ENCODE results near the gene CTIF. TPM values are rescaled to one million over a fixed set of nuclear protein-coding genes. Genes with fewer than 3 reads are reported as not detected.
A peak's percentile ranks its signal among the peaks of the same experiment; 100 is the strongest.

CTIF gene
- total RNA-seq, 1 experiment from 2014 or later, result 26.5 TPM

GRCh38 chr18:48776156-48776555 is 237.3 kb downstream of the CTIF start:
- ATAC-seq, result no peak
- CTCF ChIA-PET, result no interaction called here

DNA sequence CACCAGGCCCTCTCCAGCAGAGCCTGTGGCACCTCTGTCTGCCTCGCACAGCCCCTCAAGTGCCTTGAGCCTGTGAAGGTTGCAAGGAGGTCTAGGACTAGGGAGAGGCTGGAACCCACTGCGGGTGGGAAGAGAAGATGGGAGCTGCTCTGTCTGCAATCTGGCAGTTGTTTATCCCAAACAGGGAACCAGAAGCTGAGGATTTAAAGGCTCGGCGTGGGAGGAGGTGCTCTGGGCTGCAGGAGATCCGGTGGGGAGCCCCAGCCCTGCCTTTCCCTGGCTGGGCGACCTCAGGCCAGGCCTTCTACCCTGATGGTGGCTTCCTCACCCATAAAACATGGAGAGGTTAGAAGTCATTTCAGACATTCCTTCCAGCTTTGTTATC is 237.8 kb downstream of the CTIF start:
- POLR2A ChIA-PET, result no interaction called here
- intact Hi-C loops (cut with micrococcal nuclease; ENCODE audit: unreplicated experiment), result no loop called here
- Histone ChIP-seq H3K9me3 (ENCODE audit: control insufficient read depth, insufficient read depth, low read depth, low read length) (no peaks in the 10 kb centered on the region), H3K36me3 (ENCODE audit: control insufficient read depth, insufficient read depth, low read length) (no peaks in the 10 kb centered on the region), H3K27ac (ENCODE audit: low read length) (no peak overlapping the region), H3K4me1 (ENCODE audit: control insufficient read depth, insufficient read depth, low read length) (peaks cover 6% of the 10 kb centered on the region; the same call in 1 of the 2 replicates), H3K4me3 (ENCODE audit: low read depth in 2 of 2, low read length in 2 of 2) (no peak overlapping the region), H3K27me3 (ENCODE audit: control insufficient read depth, insufficient read depth, low read length) (no peaks in the 10 kb centered on the region)
- peak; percentile 28 for ATAC-seq
- CTCF ChIA-PET, result no interaction called here
- no peak for TF ChIP-seq SIN3A (IDR thresholded peaks at IDR 0.05; ENCODE audit: borderline replicate concordance, insufficient read depth, low read depth, low read length)
- no peak for TF ChIP-seq TCF7L2 (IDR thresholded peaks at IDR 0.05; ENCODE audit: low read depth, low read length)
- TF ChIP-seq, protein P1, sequence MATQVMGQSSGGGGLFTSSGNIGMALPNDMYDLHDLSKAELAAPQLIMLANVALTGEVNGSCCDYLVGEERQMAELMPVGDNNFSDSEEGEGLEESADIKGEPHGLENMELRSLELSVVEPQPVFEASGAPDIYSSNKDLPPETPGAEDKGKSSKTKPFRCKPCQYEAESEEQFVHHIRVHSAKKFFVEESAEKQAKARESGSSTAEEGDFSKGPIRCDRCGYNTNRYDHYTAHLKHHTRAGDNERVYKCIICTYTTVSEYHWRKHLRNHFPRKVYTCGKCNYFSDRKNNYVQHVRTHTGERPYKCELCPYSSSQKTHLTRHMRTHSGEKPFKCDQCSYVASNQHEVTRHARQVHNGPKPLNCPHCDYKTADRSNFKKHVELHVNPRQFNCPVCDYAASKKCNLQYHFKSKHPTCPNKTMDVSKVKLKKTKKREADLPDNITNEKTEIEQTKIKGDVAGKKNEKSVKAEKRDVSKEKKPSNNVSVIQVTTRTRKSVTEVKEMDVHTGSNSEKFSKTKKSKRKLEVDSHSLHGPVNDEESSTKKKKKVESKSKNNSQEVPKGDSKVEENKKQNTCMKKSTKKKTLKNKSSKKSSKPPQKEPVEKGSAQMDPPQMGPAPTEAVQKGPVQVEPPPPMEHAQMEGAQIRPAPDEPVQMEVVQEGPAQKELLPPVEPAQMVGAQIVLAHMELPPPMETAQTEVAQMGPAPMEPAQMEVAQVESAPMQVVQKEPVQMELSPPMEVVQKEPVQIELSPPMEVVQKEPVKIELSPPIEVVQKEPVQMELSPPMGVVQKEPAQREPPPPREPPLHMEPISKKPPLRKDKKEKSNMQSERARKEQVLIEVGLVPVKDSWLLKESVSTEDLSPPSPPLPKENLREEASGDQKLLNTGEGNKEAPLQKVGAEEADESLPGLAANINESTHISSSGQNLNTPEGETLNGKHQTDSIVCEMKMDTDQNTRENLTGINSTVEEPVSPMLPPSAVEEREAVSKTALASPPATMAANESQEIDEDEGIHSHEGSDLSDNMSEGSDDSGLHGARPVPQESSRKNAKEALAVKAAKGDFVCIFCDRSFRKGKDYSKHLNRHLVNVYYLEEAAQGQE (IDR thresholded peaks at IDR 0.05; ENCODE audit: insufficient read depth in 1 of 2, low read depth in 2 of 2, low read length in 1 of 2), result no peak
- TF ChIP-seq CTCF (IDR thresholded peaks at IDR 0.05), result no peak
- no peak for TF ChIP-seq POLR2AphosphoS5 (IDR thresholded peaks at IDR 0.05; ENCODE audit: low read depth, low read length)
- no peak for DNase-seq (ENCODE audit: low read depth, low spot score)
- in situ Hi-C loops (cut with HindIII; ENCODE audit: low pct_unique_long_range_greater_than_20kb, low sequenced_read_pairs), result no loop called here
- no TSS peak for BruUV-seq (replicated peaks)

More at GRCh38 chr18:48776156-48776555, 237.3 kb downstream of the CTIF start:
- Histone ChIP-seq H3K27me3 (ENCODE audit: control insufficient read depth, insufficient read depth, low read length) (no peaks in the 10 kb centered on the region), H3K27ac (ENCODE audit: low read length) (no peak overlapping the region), H3K4me1 (ENCODE audit: control insufficient read depth, insufficient read depth, low read length) (peaks cover 6% of the 10 kb centered on the region; the same call in 1 of the 2 replicates), H3K9me3 (ENCODE audit: control insufficient read depth, insufficient read depth, low read depth, low read length) (no peaks in the 10 kb centered on the region), H3K36me3 (ENCODE audit: control insufficient read depth, insufficient read depth, low read length) (no peaks in the 10 kb centered on the region), H3K4me3 (ENCODE audit: low read depth in 2 of 2, low read length in 2 of 2) (no peak overlapping the region)
- TF ChIP-seq TCF7L2 (IDR thresholded peaks at IDR 0.05; ENCODE audit: low read depth, low read length) (no peak), POLR2AphosphoS5 (IDR thresholded peaks at IDR 0.05; ENCODE audit: low read depth, low read length) (no peak), SIN3A (IDR thresholded peaks at IDR 0.05; ENCODE audit: borderline replicate concordance, insufficient read depth, low read depth, low read length) (no peak), CTCF (IDR thresholded peaks at IDR 0.05) (no peak)
- TF ChIP-seq, protein P1 (IDR thresholded peaks at IDR 0.05; ENCODE audit: insufficient read depth in 1 of 2, low read depth in 2 of 2, low read length in 1 of 2), result no peak
- no peak for DNase-seq (ENCODE audit: low read depth, low spot score)
- no TSS peak for BruUV-seq (replicated peaks)
- POLR2A ChIA-PET, result no interaction called here
- in situ Hi-C loops (cut with HindIII; ENCODE audit: low pct_unique_long_range_greater_than_20kb, low sequenced_read_pairs) (no loop called here), intact Hi-C loops (cut with micrococcal nuclease; ENCODE audit: unreplicated experiment) (no loop called here)
